HG02970 (cell line): Measurements from ENCODE around the gene TTC32.

Experiments
- ATAC-seq: cut with Tn5 transposase; IDR thresholded peaks from one replicate; pipeline ENCODE4 v1.9.1; 2021; ENCODE audit warnings: mild to moderate bottlenecking, moderate library complexity, moderate number of reproducible peaks; ENCODE audit not compliant: unreplicated experiment, low FRiP score

TTC32 gene

GRCh38 chr2:19878268-19879046, 23.3 kb downstream of the TTC32 start:
- ATAC-seq: no peak

- ATAC-seq: no peak
These were observed 25.0 kb downstream of the TTC32 start for GRCh38 chr2:19876751-19877150.

GRCh38 chr2:19875280-19875679, 26.5 kb downstream of the TTC32 start:
- no peak for ATAC-seq

- ATAC-seq: no peak
These were observed 27.1 kb downstream of the TTC32 start for GRCh38 chr2:19874726-19875125.

GRCh38 chr2:19873014-19873413, 28.8 kb downstream of the TTC32 start:
- no peak for ATAC-seq

- no peak for ATAC-seq
These were observed 29.5 kb downstream of the TTC32 start for GRCh38 chr2:19872302-19872701.

- ATAC-seq: no peak
These were observed 29.9 kb downstream of the TTC32 start for GRCh38 chr2:19871836-19872235.

GRCh38 chr2:19870792-19871191, 31.0 kb downstream of the TTC32 start:
- ATAC-seq: no peak

GRCh38 chr2:19868701-19869580, 32.8 kb downstream of the TTC32 start:
- peak; percentile 51 for ATAC-seq

GRCh38 chr2:19868224-19868623, 33.6 kb downstream of the TTC32 start:
- ATAC-seq: no peak

GRCh38 chr2:19866771-19867170, 35.0 kb downstream of the TTC32 start:
- ATAC-seq: peak; percentile 39

GRCh38 chr2:19865151-19865550, 36.6 kb downstream of the TTC32 start:
- ATAC-seq: no peak

- ATAC-seq: no peak
These were observed 37.4 kb downstream of the TTC32 start for GRCh38 chr2:19864381-19864780.

GRCh38 chr2:19863303-19864041, 38.3 kb downstream of the TTC32 start:
- ATAC-seq: peak; percentile 49

GRCh38 chr2:19861813-19862212, 40.0 kb downstream of the TTC32 start:
- ATAC-seq: no peak

- no peak for ATAC-seq
These were observed 41.8 kb downstream of the TTC32 start for GRCh38 chr2:19860022-19860421.

GRCh38 chr2:19859565-19859964, 42.2 kb downstream of the TTC32 start:
- ATAC-seq: no peak

- ATAC-seq: no peak
These were observed 44.0 kb downstream of the TTC32 start for GRCh38 chr2:19857806-19858205.

GRCh38 chr2:19857100-19857499, 44.7 kb downstream of the TTC32 start:
- ATAC-seq: no peak

GRCh38 chr2:19855542-19856431, 46.0 kb downstream of the TTC32 start:
- no peak for ATAC-seq
